HL-60 (cell line): Measurements from ENCODE around the gene OGFR.

Experiments used
- DNase-seq, 2 experiments: peaks; one replicate each; pipeline ENCODE4 v3.0.0-alpha.2; 2010 to 2020; ENCODE audit warnings: low read depth in 1 of 2, low spot score in 1 of 2
- H3K27ac ChIP-seq: fragments of 250-450 bp; sonication (Bioruptor Pico); replicated peaks from 2 replicates; pipeline ENCODE4 v1.5.1; 2020; ENCODE audit warnings: mild to moderate bottlenecking, moderate library complexity
- H3K27me3 ChIP-seq: fragments of 250-450 bp; sonication (Bioruptor Pico); 2 replicates; pipeline ENCODE4 v1.5.1; 2021; ENCODE audit warnings: mild to moderate bottlenecking, moderate library complexity; ENCODE audit not compliant: insufficient read depth, poor library complexity, severe bottlenecking
- H3K4me3 ChIP-seq: replicated peaks from 2 replicates; pipeline ENCODE4 v1.5.1; 2011; ENCODE audit warnings: mild to moderate bottlenecking, control low read depth, low read length; ENCODE audit not compliant: insufficient read depth
- CTCF ChIP-seq: IDR thresholded peaks from one replicate; pipeline ENCODE4 v1.5.1; 2011; ENCODE audit warnings: low read length, control low read depth, inconsistent platforms; ENCODE audit not compliant: insufficient read depth
- GABPA ChIP-seq: IDR thresholded peaks from 2 replicates; pipeline ENCODE4 v1.6.1; 2012; ENCODE audit warnings: low read depth
- POLR2AphosphoS5 ChIP-seq: IDR thresholded peaks from 2 replicates; pipeline ENCODE4 v1.6.1; 2012; ENCODE audit warnings: low read depth
- REST ChIP-seq: IDR thresholded peaks from 2 replicates; pipeline ENCODE4 v1.6.1; 2012; ENCODE audit warnings: low read depth; ENCODE audit not compliant: insufficient replicate concordance
- SPI1 ChIP-seq: IDR thresholded peaks from 2 replicates; pipeline ENCODE4 v1.6.1; 2012; ENCODE audit warnings: low read depth, mild to moderate bottlenecking, borderline replicate concordance

The OGFR gene

GRCh38 chr20:62839816-62840215, 35.2 kb downstream of the OGFR start:
- TF ChIP-seq SPI1 (no peak), REST (no peak), CTCF (no peak), POLR2AphosphoS5 (no peak), GABPA (no peak)
- no peak overlapping the region for H3K27ac ChIP-seq
- H3K4me3 ChIP-seq = no peak overlapping the region
- no peak for DNase-seq
- no peaks in the 10 kb centered on the region for H3K27me3 ChIP-seq

- no peak overlapping the region for H3K4me3 ChIP-seq
- DNase-seq = no peak
- no peaks in the 10 kb centered on the region for H3K27me3 ChIP-seq
- no peak overlapping the region for H3K27ac ChIP-seq
- TF ChIP-seq REST (no peak), GABPA (no peak), CTCF (no peak), SPI1 (no peak), POLR2AphosphoS5 (no peak)
These were observed 35.9 kb downstream of the OGFR start for GRCh38 chr20:62840244-62841197.

GRCh38 chr20:62841705-62842212, 37.1 kb downstream of the OGFR start:
- no peak for DNase-seq
- no peak overlapping the region for H3K4me3 ChIP-seq
- TF ChIP-seq REST (no peak), GABPA (no peak), SPI1 (no peak)
- H3K27ac ChIP-seq = no peak overlapping the region
- no peaks in the 10 kb centered on the region for H3K27me3 ChIP-seq
